Measurements from ENCODE around the gene MTFMT. TPM values are rescaled to one million over a fixed set of nuclear protein-coding genes. Genes with fewer than 3 reads are reported as not detected.

MTFMT gene
- total and polyA plus RNA-seq, 9 donors, result 11.5 to 30.3 (median 18.9) TPM

- no peaks in the 10 kb centered on the region for H3K9me3 ChIP-seq
- H3K27me3 ChIP-seq, result no peaks in the 10 kb centered on the region
- no peak overlapping the region for H3K27ac ChIP-seq
- WGBS, 3 donors, result 82 to 94% (median 86%) methylated on average over 3 of the region's 3 CpGs
- H3K36me3 ChIP-seq, result no peaks in the 10 kb centered on the region
- peak in 1 of 5 donors; percentile 6 for DNase-seq
- H3K4me1 ChIP-seq (ENCODE audit: insufficient read depth), result no peaks in the 10 kb centered on the region
- no peak overlapping the region for H3K4me3 ChIP-seq
- intact Hi-C loops (cut with DNase I), result loop anchor here in 1 of 4 donors (10.0 kb wide), 1 partner anchor 215 kb away; no protein-coding TSS in a partner anchor
- no peak for TF ChIP-seq EP300 (IDR thresholded peaks at IDR 0.05)
- TF ChIP-seq POLR2A (IDR thresholded peaks at IDR 0.05), result no peak
- no peak for TF ChIP-seq CTCF (IDR thresholded peaks at IDR 0.05)
These were observed 29.9 kb upstream of the MTFMT start for GRCh38 chr15:65059369-65059750.

GRCh38 chr15:65058394-65059368, 29.2 kb upstream of the MTFMT start:
- Histone ChIP-seq H3K27me3 (no peaks in the 10 kb centered on the region), H3K4me1 (ENCODE audit: insufficient read depth) (no peaks in the 10 kb centered on the region), H3K4me3 (no peak overlapping the region), H3K36me3 (no peaks in the 10 kb centered on the region), H3K27ac (no peak overlapping the region), H3K9me3 (no peaks in the 10 kb centered on the region)
- WGBS, 3 donors, result 80 to 86% (median 85%) methylated on average over 16 of the region's 16 CpGs
- TF ChIP-seq CTCF (IDR thresholded peaks at IDR 0.05) (no peak), POLR2A (IDR thresholded peaks at IDR 0.05) (no peak), EP300 (IDR thresholded peaks at IDR 0.05) (no peak)
- DNase-seq, result peak in 1 of 5 donors; percentile 21
- intact Hi-C loops (cut with DNase I), result loop anchor here in 1 of 4 donors (10.0 kb wide), 1 partner anchor 216 kb away; no protein-coding TSS in a partner anchor

GRCh38 chr15:65057549-65057940, 28.1 kb upstream of the MTFMT start:
- intact Hi-C loops (cut with DNase I), result loop anchor here in 1 of 4 donors (10.0 kb wide), 1 partner anchor 217 kb away; no protein-coding TSS in a partner anchor
- TF ChIP-seq POLR2A (IDR thresholded peaks at IDR 0.05), result no peak
- no peak for TF ChIP-seq CTCF (IDR thresholded peaks at IDR 0.05)
- TF ChIP-seq EP300 (IDR thresholded peaks at IDR 0.05), result no peak
- H3K36me3 ChIP-seq, result no peaks in the 10 kb centered on the region
- H3K4me3 ChIP-seq, result no peak overlapping the region
- WGBS, 3 donors, result 77 to 87% (median 82%) methylated on average over 8 of the region's 8 CpGs
- no peaks in the 10 kb centered on the region for H3K9me3 ChIP-seq
- peak in 1 of 5 donors; percentile 4 for DNase-seq
- no peaks in the 10 kb centered on the region for H3K27me3 ChIP-seq
- H3K27ac ChIP-seq, result no peak overlapping the region
- no peaks in the 10 kb centered on the region for H3K4me1 ChIP-seq (ENCODE audit: insufficient read depth)

- no peaks in the 10 kb centered on the region for H3K27me3 ChIP-seq
- DNase-seq, result peak in 1 of 5 donors; percentile 9
- H3K4me3 ChIP-seq, result no peak overlapping the region
- no peak overlapping the region for H3K27ac ChIP-seq
- H3K4me1 ChIP-seq (ENCODE audit: insufficient read depth), result no peaks in the 10 kb centered on the region
- intact Hi-C loops (cut with DNase I), result loop anchor here in 1 of 4 donors (10.0 kb wide), 1 partner anchor 218 kb away; no protein-coding TSS in a partner anchor
- 82 to 91% (median 84%) methylated on average over 8 of the region's 8 CpGs for WGBS, 3 donors
- no peaks in the 10 kb centered on the region for H3K9me3 ChIP-seq
- no peaks in the 10 kb centered on the region for H3K36me3 ChIP-seq
- TF ChIP-seq CTCF (IDR thresholded peaks at IDR 0.05) (no peak), EP300 (IDR thresholded peaks at IDR 0.05) (no peak)
These were observed 27.6 kb upstream of the MTFMT start for GRCh38 chr15:65056868-65057548.

Data from ovary (tissue), 9 donors.